DOHH2 (cell line): ENCODE data around the gene TTC27.

Source experiments
- H3F3A ChIP-seq: fragments of 200-600 bp; sonication (generic), shearing (Covaris generic); 2 replicates; pipeline ENCODE4 v1.6.0; 2016; ENCODE audit warnings: antibody characterized with exemption, mild to moderate bottlenecking; ENCODE audit not compliant: control insufficient read depth, insufficient read depth
- H3K27ac ChIP-seq: fragments of 200-600 bp; sonication (generic); 2 replicates; pipeline ENCODE4 v1.5.1; 2014; ENCODE audit warnings: low read depth, mild to moderate bottlenecking, low read length, moderate library complexity
- H3K27me3 ChIP-seq: fragments of 200-600 bp; sonication (generic); 2 replicates; pipeline ENCODE4 v1.6.1; 2014; ENCODE audit warnings: mild to moderate bottlenecking, low read length, mixed read lengths; ENCODE audit not compliant: control insufficient read depth
- H3K36me3 ChIP-seq: fragments of 200-600 bp; sonication (generic); 2 replicates; pipeline ENCODE4 v1.6.1; 2014; ENCODE audit warnings: mild to moderate bottlenecking, low read length, moderate library complexity, mixed read lengths; ENCODE audit not compliant: control insufficient read depth
- H3K4me1 ChIP-seq: fragments of 200-600 bp; sonication (generic); 2 replicates; pipeline ENCODE4 v1.6.1; 2014; ENCODE audit warnings: mild to moderate bottlenecking, low read length, mixed read lengths; ENCODE audit not compliant: control insufficient read depth
- H3K4me2 ChIP-seq: fragments of 200-600 bp; sonication (generic); 2 replicates; pipeline ENCODE4 v1.6.0; 2014; ENCODE audit warnings: mild to moderate bottlenecking, low read length, moderate library complexity
- H3K4me3 ChIP-seq: fragments of 200-600 bp; sonication (generic); 2 replicates; pipeline ENCODE4 v1.5.1; 2014; ENCODE audit warnings: mild to moderate bottlenecking, low read length, mixed read lengths
- H3K79me2 ChIP-seq: fragments of 200-600 bp; sonication (generic); 2 replicates; pipeline ENCODE4 v1.6.1; 2014; ENCODE audit warnings: mild to moderate bottlenecking, low read length, mixed read lengths; ENCODE audit not compliant: control insufficient read depth
- H3K9me2 ChIP-seq: fragments of 200-600 bp; sonication (generic); replicated peaks from 2 replicates; pipeline ENCODE4 v1.6.1; 2014; ENCODE audit warnings: mild to moderate bottlenecking, low read length, mixed read lengths; ENCODE audit not compliant: control insufficient read depth
- H3K9me3 ChIP-seq: fragments of 200-600 bp; sonication (generic); 2 replicates; pipeline ENCODE4 v1.6.1; 2014; ENCODE audit warnings: antibody characterized with exemption, low read length, mixed read lengths; ENCODE audit not compliant: control insufficient read depth, insufficient read depth
- H4K20me1 ChIP-seq: fragments of 200-600 bp; sonication (generic); 2 replicates; pipeline ENCODE4 v1.6.0; 2014; ENCODE audit warnings: low read depth, mild to moderate bottlenecking, antibody characterized with exemption, low read length, moderate library complexity; ENCODE audit not compliant: control insufficient read depth, insufficient read depth
- CTCF ChIP-seq: fragments of 200-600 bp; sonication (generic); IDR thresholded peaks from one replicate; pipeline ENCODE4 v1.5.1; 2014; ENCODE audit warnings: antibody characterized with exemption, mild to moderate bottlenecking, low read depth, low read length; ENCODE audit not compliant: poor library complexity, severe bottlenecking
- EZH2phosphoT487 ChIP-seq: fragments of 200-600 bp; sonication (generic); IDR thresholded peaks from 2 replicates; pipeline ENCODE4 v1.6.1; 2017; ENCODE audit warnings: borderline replicate concordance, mild to moderate bottlenecking, antibody characterized with exemption, low read length, moderate library complexity, mixed read lengths

Gene TTC27

GRCh38 chr2:32719430-32719829 lies 91.6 kb downstream of the TTC27 start:
- TF ChIP-seq CTCF (no peak), EZH2phosphoT487 (no peak)
- Histone ChIP-seq H3F3A (no peaks in the 10 kb centered on the region), H4K20me1 (no peaks in the 10 kb centered on the region), H3K36me3 (peaks cover 11% of the 10 kb centered on the region), H3K9me2 (no peaks in the 10 kb centered on the region), H3K27ac (no peak overlapping the region), H3K9me3 (no peaks in the 10 kb centered on the region), H3K4me1 (0 out of 2 replicates have a peak, but pooled peaks cover 3% of the 10 kb centered on the region), H3K79me2 (no peaks in the 10 kb centered on the region), H3K4me2 (no peak overlapping the region), H3K4me3 (no peak overlapping the region), H3K27me3 (no peaks in the 10 kb centered on the region)

GRCh38 chr2:32719933-32720716 lies 92.3 kb downstream of the TTC27 start:
- peaks cover 8% of the 10 kb centered on the region for H3K36me3 ChIP-seq
- H3K9me2 ChIP-seq = no peaks in the 10 kb centered on the region
- 0 out of 2 replicates have a peak, but pooled peaks cover 3% of the 10 kb centered on the region for H3K4me1 ChIP-seq
- H3K27me3 ChIP-seq = no peaks in the 10 kb centered on the region
- H3F3A ChIP-seq = no peaks in the 10 kb centered on the region
- H3K4me2 ChIP-seq = no peak overlapping the region
- no peaks in the 10 kb centered on the region for H3K9me3 ChIP-seq
- H3K27ac ChIP-seq = no peak overlapping the region
- TF ChIP-seq CTCF = no peak
- no peak for TF ChIP-seq EZH2phosphoT487
- H4K20me1 ChIP-seq = no peaks in the 10 kb centered on the region
- no peak overlapping the region for H3K4me3 ChIP-seq
- H3K79me2 ChIP-seq = no peaks in the 10 kb centered on the region

DNA sequence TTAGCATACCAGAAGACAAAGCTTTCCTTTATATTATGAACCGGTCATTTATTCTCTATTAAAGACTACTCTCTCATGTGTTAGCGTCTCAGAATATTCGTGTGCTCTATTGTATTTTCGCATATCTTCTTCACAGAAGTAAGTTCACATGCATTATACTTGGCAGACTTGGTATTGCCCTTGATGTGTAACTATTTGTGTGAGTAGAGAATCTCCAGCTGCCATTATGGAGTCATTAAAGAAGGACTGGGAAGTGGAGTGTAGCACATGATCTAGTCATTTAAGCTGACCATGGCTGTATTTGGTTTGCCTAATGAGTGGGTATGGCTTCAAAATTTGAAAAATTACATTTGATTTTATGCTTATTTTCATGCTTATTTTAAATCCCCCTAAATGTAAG lies 92.9 kb downstream of the TTC27 start:
- no peak overlapping the region for H3K27ac ChIP-seq
- H3K4me1 ChIP-seq = 0 out of 2 replicates have a peak, but pooled peaks cover 3% of the 10 kb centered on the region
- no peaks in the 10 kb centered on the region for H3K9me3 ChIP-seq
- no peak overlapping the region for H3K4me3 ChIP-seq
- H3K36me3 ChIP-seq = peaks cover 8% of the 10 kb centered on the region
- H3K27me3 ChIP-seq = no peaks in the 10 kb centered on the region
- H3K9me2 ChIP-seq = no peaks in the 10 kb centered on the region
- TF ChIP-seq EZH2phosphoT487 (no peak), CTCF (no peak)
- no peaks in the 10 kb centered on the region for H3F3A ChIP-seq
- H3K4me2 ChIP-seq = no peak overlapping the region
- H4K20me1 ChIP-seq = no peaks in the 10 kb centered on the region
- H3K79me2 ChIP-seq = no peaks in the 10 kb centered on the region
